ENCODE results near the gene LRIT1.

The LRIT1 gene

DNA sequence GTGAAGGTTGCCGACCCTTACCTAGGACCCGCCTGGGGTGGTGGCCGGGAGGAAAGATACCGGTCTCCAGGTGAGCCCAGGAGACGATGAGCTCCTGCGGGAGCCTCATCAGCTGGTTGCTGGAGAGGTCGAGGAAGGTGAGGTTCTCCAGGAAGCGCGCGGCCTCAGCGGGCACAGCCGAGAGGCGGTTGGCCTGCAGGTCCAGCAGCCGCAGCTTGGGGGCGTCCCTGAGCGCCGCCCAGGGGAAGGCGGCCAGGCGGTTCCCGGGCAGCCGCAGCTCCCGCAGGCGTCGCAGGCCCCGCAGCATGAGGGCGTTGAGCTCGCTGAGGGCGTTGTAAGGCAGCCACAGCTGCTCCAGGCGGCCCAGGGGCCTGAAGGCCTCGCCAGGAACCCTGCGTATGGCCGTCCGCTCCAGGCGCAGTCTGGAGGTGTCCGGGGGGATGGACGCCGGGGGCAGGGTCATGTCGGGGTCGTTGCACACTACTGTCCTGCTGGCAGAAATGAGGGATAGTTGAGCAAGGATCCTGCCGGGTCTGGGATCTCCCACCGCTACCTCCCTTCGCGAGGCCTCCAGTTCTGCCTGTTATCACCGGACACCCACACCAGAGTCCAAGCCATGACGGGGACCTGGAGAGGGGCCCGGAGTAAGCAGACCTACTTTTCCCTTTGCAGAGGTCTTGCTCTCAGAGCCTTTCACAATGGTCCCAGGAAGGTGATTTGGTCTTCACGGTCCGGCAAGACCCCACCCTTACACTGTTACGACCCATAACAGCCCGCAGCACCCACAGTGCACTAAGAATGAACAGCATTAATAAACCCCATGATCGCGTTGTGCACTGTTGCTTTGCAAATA, 3.9 kb downstream of the LRIT1 start:
- no peak for DNase-seq (ENCODE audit: low read depth)
- no peak for TF ChIP-seq CTCF (IDR thresholded peaks at IDR 0.05; ENCODE audit: control insufficient read depth, extremely low read depth, insufficient read depth)
- no peak overlapping the region for H3K4me3 ChIP-seq (ENCODE audit: low read depth, low read length)

DNA sequence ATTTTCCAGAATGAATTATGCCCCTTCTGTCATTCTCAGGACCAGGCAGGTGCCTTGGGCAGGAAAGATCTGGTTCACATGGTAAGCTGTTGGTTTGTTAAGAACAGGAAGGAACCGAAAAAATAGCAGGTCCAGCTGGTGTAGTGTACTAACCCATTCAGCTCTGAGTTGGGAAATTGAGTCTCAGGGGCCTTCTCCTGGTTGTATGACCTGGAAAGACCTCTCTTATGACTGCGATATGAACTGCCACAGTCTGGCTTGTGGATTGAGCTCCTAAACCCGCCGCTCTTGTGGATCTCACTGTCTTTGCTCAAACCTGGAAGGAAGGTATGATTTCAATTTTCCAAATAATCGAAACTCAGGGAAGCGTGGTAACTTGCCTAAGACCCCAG, 4.5 kb downstream of the LRIT1 start:
- no peak for DNase-seq (ENCODE audit: low read depth)
- no peak overlapping the region for H3K4me3 ChIP-seq (ENCODE audit: low read depth, low read length)
- TF ChIP-seq CTCF (IDR thresholded peaks at IDR 0.05; ENCODE audit: control insufficient read depth, extremely low read depth, insufficient read depth) = no peak

DNA sequence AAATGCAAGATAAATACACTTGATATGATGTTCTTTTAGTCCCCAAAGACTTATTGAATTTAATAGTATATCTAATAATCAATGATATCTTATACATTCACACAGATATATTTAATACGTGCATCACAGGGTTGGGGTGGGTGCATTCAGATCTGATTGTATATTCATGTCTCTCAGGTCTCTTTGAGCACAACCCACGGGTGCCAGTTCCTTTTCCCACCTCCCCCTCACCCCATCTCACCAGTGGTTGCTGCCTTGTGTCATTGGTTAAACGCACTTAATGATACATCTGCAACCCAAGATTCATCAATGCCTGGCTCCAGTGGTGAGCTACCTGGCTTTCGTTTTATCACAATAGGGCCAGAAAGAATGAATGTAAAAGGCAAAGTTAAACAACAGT, 6.2 kb downstream of the LRIT1 start:
- no peak overlapping the region for H3K4me3 ChIP-seq (ENCODE audit: low read depth, low read length)
- TF ChIP-seq CTCF (IDR thresholded peaks at IDR 0.05; ENCODE audit: control insufficient read depth, extremely low read depth, insufficient read depth) = no peak
- no peak for DNase-seq (ENCODE audit: low read depth)

GRCh38 chr10:84234479-84234878, 6.9 kb downstream of the LRIT1 start:
- H3K4me3 ChIP-seq (ENCODE audit: low read depth, low read length) = no peak overlapping the region
- TF ChIP-seq CTCF (IDR thresholded peaks at IDR 0.05; ENCODE audit: control insufficient read depth, extremely low read depth, insufficient read depth) = no peak
- no peak for DNase-seq (ENCODE audit: low read depth)

DNA sequence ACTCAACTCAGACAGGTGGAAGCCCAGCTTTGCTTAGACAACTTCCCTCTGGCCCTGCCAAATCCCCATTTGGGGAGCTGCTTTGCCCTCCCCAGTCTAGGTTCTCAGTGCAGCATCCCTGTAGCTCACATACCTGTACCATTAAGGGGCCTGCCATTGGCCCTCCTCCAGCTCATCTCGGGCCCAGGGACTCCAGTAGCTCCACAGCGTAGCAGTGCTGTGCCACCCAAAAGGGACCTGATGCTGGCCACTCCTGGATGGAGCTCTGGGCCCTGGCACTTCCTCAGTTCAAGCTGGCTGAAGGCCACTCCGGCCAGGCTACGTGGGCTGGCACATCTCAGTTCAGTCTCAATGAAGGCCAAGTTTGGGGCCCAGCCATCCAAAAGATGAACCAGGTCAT, 7.4 kb downstream of the LRIT1 start:
- H3K4me3 ChIP-seq (ENCODE audit: low read depth, low read length) = no peak overlapping the region
- no peak for TF ChIP-seq CTCF (IDR thresholded peaks at IDR 0.05; ENCODE audit: control insufficient read depth, extremely low read depth, insufficient read depth)
- DNase-seq (ENCODE audit: low read depth) = no peak

GRCh38 chr10:84232376-84232775, 9.0 kb downstream of the LRIT1 start:
- DNase-seq (ENCODE audit: low read depth) = no peak
- no peak for TF ChIP-seq CTCF (IDR thresholded peaks at IDR 0.05; ENCODE audit: control insufficient read depth, extremely low read depth, insufficient read depth)
- H3K4me3 ChIP-seq (ENCODE audit: low read depth, low read length) = no peak overlapping the region

DNA sequence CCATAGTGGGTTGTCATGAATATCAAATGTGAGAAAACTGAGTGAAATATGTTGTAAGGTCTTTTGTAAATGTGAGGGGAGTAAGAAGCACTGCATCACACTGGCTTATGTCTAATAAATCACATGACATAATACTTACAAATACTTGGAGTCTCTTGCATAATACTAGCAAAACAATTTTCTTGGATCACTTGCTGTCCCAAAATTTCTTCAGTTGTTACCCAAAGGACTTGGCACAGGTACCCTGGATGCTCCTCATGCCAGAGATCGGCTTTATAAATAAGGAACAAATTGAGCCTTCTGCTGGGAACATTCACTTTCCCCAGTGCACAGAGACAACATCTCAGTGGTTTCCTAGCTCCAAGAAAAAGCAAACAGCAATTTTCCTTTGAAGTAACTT, 11.0 kb downstream of the LRIT1 start:
- no peak overlapping the region for H3K4me3 ChIP-seq (ENCODE audit: low read depth, low read length)
- TF ChIP-seq CTCF (IDR thresholded peaks at IDR 0.05; ENCODE audit: control insufficient read depth, extremely low read depth, insufficient read depth) = no peak
- DNase-seq (ENCODE audit: low read depth) = no peak

Data from LNCaP clone FGC (cell line).